Colon (tissue), 2 donors: ENCODE data around the gene S100A8.

ENCODE experiments used
- FAIRE-seq: peaks from 2 replicates; lab custom pipeline; 2012; peaks lifted over from hg19 to GRCh38; lab: Jason Lieb, UNC
- donor health status: control.
- donor health status: control.

S100A8 gene

DNA sequence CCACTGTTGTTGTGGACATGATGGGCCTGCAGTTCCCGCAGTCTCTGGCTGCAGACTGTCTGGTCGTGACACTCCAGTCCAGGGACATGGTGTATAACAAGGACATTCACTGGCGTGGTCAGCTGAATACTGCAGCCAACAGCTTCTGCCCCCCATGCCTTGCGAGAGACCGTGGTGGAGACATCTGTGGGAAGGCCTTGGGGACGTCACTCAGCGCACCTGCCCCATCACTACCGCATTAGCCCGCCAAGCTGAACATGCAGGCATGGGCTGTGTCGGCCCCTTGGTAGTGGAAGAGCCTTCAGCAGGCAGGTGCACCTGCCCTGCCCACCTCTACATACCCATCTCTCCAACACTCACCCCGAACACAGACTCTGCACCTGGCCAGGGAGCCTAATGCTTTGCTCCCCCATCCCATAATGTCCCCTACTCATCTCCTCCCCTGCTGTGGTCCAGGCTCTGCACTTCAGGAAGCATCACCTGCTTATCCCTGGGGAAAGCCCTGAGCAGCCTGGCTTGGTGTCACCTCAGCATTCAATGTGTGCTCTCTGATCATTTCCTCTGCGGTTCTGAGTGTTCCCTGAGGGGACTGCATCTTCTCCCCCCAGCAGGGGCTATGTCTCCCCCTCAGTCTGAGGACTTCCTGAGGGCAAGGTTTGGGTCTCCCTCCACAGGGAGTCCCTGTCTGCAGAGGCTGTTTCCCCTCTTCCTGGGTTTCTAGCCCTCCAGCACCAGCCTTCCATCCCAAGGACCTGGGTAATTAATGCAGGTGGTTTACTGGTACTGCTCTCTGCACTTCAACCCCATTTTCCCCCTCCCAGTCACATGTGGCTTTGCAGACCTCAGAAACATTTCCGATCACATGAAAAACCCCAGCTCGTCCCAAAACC, 45.4 kb downstream of the S100A8 start:
- FAIRE-seq, result no peak

DNA sequence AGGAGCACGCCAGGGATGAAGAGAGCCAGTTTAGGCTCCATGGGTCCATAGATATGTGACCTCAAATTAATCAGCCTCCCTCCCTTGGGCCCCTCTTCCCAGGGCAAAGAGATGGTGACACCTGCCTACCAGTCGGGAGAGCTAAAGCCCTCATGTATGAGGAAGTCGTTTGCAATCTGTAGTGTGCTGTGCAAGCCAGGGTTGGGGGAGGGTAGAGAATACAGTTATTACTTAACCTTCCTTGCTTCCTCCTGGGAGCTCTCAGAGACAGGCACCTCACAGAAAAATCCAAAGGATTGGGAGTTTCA, 46.2 kb downstream of the S100A8 start:
- no peak for FAIRE-seq

DNA sequence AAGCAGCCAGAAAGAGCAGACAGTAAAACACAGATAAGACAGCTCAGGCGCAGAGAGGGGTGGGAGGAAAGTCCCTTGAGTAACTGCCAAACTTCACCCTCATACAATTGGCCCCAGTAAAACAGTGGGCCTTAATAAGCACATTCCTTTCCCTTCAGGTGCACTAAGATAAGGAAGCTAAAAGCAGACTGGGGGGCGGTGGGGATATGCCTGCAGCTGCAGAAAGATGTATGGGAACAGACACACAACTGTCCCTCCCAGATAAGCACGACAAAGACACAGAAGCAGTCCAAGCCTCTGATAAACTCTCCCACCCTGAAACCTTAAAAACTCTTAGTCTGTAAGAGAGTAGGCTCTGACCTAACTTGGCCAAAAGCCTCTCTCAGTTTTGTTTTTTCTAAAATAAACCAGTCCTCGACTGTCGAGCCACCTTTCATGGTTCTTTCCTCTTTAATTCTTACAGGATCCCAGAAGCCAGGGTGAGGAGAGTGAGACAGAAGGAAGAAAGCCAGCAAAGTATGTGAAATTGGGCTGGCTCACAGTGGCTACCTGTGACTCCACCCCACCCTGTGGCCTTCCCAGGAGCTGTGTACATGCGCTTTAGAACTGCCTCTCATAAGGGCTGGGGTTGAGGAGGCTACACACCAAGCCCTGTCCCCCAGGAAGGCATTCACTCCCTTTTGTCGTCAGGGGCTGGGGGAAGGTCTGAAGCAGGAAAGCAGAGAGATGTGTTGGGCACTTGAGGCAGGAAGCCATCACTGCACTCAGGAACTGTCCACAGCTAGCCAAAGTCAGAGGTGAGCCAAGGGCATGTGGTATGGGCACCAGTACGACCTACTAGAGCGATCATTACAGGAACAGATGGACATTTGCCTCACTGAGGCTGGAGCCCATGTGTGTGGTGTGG, 46.8 kb downstream of the S100A8 start:
- FAIRE-seq, result no peak

DNA sequence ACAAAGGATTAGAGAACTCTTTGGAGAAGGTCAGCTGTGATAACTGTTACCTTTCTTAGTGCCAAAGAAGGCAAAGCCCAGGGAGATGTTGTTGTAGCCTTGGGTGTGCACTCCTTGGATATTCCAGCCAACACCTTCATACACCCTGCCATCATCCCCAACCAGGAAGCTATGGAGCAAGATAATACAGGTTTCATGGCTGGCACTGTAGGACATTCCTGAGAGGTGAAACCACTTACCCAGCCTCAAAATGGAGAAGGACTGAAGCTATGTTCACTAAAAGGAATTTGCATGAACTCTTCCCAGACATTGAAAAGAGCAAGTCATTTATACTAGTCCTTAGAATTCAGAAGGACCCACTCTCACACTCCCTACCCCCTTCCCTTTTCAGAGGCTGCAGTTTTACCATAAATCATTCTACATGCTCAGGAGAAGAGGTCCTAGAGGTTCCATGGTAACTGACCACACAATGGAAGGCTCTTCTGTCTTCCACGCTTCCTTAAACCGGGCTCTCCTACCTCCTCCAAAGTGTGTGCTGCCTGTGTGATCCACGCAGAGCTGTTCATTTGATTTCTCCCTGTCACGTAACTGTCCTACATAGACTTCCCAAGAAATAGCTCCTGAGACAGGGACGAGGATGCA, 47.7 kb downstream of the S100A8 start:
- no peak for FAIRE-seq

DNA sequence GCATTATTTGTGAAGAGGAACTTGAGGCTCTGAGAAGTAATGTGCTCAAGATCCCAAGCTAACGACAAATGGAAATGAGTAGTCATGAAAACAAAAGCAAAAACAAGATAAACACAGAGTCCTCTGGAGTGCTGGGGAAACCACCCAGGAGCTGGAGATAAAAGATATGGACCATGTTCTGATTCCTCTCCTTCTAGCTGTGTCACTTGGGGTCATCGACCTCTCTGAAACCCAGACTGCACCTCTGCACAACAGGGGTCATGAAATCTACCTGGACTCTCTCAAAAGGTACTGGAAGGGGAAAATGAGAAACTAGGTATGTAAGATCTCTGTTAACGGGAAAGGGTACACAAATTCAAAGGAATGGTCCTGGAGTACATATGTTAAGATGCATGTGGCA, 48.7 kb downstream of the S100A8 start:
- no peak for FAIRE-seq

DNA sequence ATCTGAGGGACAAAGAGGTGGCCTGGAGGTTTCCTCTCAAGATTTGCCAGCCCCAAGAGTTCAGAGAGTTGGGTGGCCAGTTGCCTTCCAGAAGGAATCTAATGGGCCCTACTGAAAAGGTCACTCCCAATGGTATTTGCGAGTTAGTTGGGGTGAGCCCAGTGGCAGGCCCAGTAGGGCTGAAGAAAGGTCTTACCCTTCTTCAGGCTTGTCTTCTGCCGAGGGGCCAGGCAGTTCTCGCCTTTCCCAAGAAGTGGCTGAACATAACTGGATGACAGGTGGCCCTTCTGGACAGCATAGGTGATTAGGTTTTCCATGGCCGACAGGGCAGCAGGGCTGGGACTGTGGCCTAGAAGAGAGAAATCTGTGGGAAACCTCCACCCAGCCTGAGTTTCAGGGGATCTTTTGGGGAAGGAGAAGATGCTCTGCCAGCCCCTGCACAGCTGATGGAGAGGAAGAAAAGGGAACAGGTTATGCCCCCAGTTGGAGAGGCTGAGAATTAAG, 49.4 kb downstream of the S100A8 start:
- no peak for FAIRE-seq

DNA sequence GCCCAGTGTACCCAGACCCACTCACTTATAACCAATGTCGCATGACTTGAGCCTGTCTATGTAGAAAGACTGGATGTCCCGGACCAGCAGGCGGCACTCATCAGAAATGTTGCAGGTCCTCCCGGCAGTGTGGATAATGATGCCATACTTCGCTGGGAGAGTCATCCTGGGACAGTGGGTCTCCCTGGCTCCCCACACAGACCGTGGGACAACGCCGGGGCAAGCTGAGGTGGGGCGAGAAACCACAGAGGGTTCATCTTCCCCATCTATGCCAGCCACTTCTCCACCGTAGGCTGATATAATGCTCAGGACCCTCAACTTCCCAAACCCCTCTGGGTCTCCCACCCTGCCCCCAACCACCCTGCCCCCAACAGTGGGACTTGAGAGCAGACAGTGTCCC, 50.5 kb downstream of the S100A8 start:
- no peak for FAIRE-seq
